HL-60 (cell line): ENCODE results near the gene MSMO1.

Experiments used
- DNase-seq, 2 experiments: peaks; one replicate each; pipeline ENCODE4 v3.0.0-alpha.2; 2010 to 2020; ENCODE audit warnings: low read depth in 1 of 2, low spot score in 1 of 2
- H3K27ac ChIP-seq: fragments of 250-450 bp; sonication (Bioruptor Pico); replicated peaks from 2 replicates; pipeline ENCODE4 v1.5.1; 2020; ENCODE audit warnings: mild to moderate bottlenecking, moderate library complexity
- H3K27me3 ChIP-seq: fragments of 250-450 bp; sonication (Bioruptor Pico); 2 replicates; pipeline ENCODE4 v1.5.1; 2021; ENCODE audit warnings: mild to moderate bottlenecking, moderate library complexity; ENCODE audit not compliant: insufficient read depth, poor library complexity, severe bottlenecking
- H3K4me3 ChIP-seq: replicated peaks from 2 replicates; pipeline ENCODE4 v1.5.1; 2011; ENCODE audit warnings: mild to moderate bottlenecking, control low read depth, low read length; ENCODE audit not compliant: insufficient read depth
- GABPA ChIP-seq: IDR thresholded peaks from 2 replicates; pipeline ENCODE4 v1.6.1; 2012; ENCODE audit warnings: low read depth
- POLR2AphosphoS5 ChIP-seq: IDR thresholded peaks from 2 replicates; pipeline ENCODE4 v1.6.1; 2012; ENCODE audit warnings: low read depth
- SPI1 ChIP-seq: IDR thresholded peaks from 2 replicates; pipeline ENCODE4 v1.6.1; 2012; ENCODE audit warnings: low read depth, mild to moderate bottlenecking, borderline replicate concordance
- TF ChIP-seq, protein P1 (sequence below): IDR thresholded peaks from one replicate; pipeline ENCODE4 v1.5.1; 2011; ENCODE audit warnings: low read length, control low read depth, inconsistent platforms; ENCODE audit not compliant: insufficient read depth
- TF ChIP-seq, protein P2 (sequence below): IDR thresholded peaks from 2 replicates; pipeline ENCODE4 v1.6.1; 2012; ENCODE audit warnings: low read depth; ENCODE audit not compliant: insufficient replicate concordance

Gene MSMO1

DNA sequence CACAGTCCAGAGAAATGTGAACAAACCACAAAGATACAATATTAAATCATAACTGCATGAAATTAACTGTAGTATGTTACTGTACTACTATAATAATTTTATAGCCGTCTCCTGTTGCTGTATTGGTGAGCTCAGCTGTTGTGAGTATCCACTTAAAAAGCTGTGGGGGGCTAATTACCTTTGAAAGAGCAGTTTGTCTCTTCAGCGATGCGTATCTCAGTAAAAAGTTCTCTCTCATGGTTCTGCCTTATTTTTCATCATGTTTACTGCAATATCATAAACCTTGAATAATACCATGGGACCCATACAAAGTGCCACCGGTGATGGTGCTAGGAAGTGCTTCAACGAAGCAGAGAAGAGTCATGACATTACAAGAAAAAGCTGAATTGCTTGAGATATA is 8.4 kb upstream of the MSMO1 start:
- Histone ChIP-seq H3K27me3 (no peaks in the 10 kb centered on the region), H3K4me3 (no peak overlapping the region), H3K27ac (no peak overlapping the region)
- TF ChIP-seq POLR2AphosphoS5, result no peak
- TF ChIP-seq, protein P1, sequence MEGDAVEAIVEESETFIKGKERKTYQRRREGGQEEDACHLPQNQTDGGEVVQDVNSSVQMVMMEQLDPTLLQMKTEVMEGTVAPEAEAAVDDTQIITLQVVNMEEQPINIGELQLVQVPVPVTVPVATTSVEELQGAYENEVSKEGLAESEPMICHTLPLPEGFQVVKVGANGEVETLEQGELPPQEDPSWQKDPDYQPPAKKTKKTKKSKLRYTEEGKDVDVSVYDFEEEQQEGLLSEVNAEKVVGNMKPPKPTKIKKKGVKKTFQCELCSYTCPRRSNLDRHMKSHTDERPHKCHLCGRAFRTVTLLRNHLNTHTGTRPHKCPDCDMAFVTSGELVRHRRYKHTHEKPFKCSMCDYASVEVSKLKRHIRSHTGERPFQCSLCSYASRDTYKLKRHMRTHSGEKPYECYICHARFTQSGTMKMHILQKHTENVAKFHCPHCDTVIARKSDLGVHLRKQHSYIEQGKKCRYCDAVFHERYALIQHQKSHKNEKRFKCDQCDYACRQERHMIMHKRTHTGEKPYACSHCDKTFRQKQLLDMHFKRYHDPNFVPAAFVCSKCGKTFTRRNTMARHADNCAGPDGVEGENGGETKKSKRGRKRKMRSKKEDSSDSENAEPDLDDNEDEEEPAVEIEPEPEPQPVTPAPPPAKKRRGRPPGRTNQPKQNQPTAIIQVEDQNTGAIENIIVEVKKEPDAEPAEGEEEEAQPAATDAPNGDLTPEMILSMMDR, result no peak
- no peak for TF ChIP-seq GABPA
- TF ChIP-seq, protein P2, sequence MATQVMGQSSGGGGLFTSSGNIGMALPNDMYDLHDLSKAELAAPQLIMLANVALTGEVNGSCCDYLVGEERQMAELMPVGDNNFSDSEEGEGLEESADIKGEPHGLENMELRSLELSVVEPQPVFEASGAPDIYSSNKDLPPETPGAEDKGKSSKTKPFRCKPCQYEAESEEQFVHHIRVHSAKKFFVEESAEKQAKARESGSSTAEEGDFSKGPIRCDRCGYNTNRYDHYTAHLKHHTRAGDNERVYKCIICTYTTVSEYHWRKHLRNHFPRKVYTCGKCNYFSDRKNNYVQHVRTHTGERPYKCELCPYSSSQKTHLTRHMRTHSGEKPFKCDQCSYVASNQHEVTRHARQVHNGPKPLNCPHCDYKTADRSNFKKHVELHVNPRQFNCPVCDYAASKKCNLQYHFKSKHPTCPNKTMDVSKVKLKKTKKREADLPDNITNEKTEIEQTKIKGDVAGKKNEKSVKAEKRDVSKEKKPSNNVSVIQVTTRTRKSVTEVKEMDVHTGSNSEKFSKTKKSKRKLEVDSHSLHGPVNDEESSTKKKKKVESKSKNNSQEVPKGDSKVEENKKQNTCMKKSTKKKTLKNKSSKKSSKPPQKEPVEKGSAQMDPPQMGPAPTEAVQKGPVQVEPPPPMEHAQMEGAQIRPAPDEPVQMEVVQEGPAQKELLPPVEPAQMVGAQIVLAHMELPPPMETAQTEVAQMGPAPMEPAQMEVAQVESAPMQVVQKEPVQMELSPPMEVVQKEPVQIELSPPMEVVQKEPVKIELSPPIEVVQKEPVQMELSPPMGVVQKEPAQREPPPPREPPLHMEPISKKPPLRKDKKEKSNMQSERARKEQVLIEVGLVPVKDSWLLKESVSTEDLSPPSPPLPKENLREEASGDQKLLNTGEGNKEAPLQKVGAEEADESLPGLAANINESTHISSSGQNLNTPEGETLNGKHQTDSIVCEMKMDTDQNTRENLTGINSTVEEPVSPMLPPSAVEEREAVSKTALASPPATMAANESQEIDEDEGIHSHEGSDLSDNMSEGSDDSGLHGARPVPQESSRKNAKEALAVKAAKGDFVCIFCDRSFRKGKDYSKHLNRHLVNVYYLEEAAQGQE, result no peak
- TF ChIP-seq SPI1, result no peak
- DNase-seq, result no peak

DNA sequence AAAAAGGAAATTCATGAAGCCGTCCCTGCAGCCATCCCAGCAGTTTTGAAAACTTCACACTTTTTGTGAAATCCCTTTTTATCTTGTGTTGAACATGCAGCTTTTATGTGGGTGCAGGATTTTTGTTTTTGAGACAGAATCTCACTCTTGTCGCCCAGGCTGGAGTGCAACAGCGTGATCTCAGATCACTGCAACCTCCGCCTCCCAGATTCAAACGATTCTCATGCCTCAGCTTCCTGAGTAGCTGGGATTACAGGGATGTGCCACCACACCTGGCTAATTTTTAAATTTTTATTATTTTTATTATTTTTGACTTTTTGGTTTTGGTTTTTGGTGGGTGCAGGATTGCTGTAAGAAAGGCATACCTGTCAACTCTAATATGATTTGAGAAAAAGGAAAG is 8.0 kb upstream of the MSMO1 start:
- DNase-seq, result no peak
- TF ChIP-seq, protein P2, result no peak
- TF ChIP-seq GABPA (no peak), SPI1 (no peak), POLR2AphosphoS5 (no peak)
- TF ChIP-seq, protein P1, result no peak
- Histone ChIP-seq H3K27me3 (no peaks in the 10 kb centered on the region), H3K27ac (no peak overlapping the region), H3K4me3 (no peak overlapping the region)

DNA sequence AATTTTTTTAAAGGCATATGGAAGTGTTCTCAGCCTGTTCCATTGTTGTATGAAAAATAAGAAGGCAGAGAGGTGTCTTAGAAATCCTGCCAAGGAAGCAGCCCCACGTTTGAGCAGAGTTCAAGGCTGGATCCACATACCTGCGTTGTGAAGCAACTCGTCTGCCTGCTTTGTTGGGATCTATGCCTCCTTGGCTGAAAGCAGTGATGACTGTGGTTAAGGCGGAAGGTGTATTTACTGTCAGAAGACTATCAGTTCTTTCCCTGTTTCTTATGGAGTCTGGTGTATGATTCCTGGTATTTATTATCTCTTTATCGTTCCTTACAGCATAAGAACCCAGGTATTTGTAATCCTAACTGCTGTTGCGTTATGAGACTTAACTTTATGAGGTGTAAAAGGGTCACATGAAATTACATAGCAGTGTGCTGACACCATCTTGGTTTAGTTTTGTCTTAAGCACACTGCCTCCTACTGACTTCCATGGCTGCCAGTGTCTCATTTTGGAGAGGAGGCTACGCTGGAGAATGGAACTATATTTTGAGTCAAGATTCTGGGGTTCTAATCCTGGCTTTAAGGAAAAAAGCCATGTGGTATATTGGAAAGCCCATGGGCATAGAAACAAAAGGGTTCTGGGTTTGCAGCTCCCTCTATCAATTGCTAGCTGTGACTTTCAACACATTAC is 3.1 kb upstream of the MSMO1 start:
- no peak for DNase-seq
- Histone ChIP-seq H3K27me3 (no peaks in the 10 kb centered on the region), H3K4me3 (no peak overlapping the region), H3K27ac (no peak overlapping the region)
- TF ChIP-seq, protein P2, result no peak
